NCI-H748 treated with DMSO at 0.1 percent for 48 hours (cell line): ENCODE measurements around the gene SGTA.
"Not testable (repeated sequence)": the region's sequence is repeated elsewhere in the genome, so short reads cannot be mapped to it uniquely, and the experiment has no call there.

ENCODE experiments used
- DNase-seq: peaks from one replicate; lab custom pipeline; 2025; lab: John Stamatoyannopoulos, UW

SGTA gene, protein sequence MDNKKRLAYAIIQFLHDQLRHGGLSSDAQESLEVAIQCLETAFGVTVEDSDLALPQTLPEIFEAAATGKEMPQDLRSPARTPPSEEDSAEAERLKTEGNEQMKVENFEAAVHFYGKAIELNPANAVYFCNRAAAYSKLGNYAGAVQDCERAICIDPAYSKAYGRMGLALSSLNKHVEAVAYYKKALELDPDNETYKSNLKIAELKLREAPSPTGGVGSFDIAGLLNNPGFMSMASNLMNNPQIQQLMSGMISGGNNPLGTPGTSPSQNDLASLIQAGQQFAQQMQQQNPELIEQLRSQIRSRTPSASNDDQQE

DNA sequence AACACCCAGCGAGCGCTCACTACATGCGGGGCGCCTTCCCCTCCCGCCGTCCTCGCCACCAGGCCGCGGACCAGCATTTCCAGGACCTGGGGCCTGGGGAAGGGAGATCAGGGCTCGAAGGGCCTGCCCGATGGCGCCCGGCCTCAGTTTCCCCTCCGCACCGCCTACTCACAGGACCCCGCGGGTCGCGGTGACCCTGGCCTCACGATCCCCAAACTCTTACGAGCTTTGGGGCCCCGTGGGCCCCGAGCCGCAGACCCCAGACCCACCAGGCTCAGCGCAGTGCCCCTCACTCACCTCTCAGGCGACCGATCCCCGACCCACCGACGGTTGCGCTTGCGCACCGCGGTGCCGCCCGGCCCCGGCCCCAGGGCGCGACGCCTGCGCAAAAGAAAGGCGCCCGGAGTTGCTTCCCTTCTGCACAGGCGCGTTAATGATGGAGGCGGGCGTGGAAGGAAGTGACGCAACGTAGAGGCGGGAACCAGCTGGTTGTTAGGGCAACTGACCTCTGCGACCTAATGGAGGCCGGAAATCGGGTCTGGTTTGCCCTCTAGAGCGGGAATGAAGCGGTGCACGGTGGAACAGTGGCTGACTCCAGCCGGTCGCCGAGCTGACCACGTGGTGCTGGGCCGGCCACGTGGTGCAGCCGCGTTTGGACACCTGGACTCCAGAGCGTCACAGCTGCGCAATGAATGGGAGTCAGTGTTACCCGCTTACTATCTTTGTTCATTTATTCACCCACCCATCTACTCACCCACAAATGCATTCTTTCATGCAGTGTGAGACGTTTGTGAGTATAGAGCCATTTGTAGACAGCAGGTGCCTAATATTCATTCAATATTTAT is at the start of gene SGTA:
Gene SGTA (minus strand): TSS at position 338 of the 845 bp plus-strand sequence. CDS start 14,205 bp downstream, outside the sequence.
- peak; percentile 92 for DNase-seq

DNA sequence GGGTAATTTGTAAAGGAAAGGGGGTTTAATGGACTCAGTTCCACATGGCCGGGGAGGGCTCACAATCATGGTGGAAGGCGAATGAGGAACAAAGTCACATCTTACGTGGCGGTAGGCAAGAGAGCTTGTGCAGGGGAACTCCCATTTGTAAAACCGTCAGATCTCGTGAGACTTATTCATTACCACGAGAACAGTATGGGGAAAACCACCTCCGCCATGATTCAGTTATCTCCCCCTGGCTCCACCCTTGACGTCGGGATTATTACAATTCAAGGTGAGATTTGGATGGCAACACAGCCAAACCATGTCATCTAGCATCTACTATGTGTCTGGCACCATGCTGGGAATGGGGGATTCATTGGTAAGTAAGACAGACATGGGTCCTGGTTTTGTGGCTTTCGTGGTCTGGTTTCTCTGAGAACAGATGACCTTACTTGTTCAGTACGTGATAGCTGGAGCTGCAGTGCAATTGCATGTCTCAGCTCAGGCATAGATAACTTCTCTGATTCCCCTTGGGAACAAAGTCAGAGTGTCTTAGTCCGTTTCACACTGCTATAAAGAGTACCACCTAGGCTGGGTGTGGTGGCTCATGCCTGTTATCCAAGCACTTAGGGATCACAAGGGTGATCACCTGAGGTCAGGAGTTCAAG is 44.9 kb upstream of the SGTA start:
- no peak for DNase-seq

- no peak for DNase-seq
These were observed 43.9 kb upstream of the SGTA start for GRCh38 chr19:2827022-2827421.

DNA sequence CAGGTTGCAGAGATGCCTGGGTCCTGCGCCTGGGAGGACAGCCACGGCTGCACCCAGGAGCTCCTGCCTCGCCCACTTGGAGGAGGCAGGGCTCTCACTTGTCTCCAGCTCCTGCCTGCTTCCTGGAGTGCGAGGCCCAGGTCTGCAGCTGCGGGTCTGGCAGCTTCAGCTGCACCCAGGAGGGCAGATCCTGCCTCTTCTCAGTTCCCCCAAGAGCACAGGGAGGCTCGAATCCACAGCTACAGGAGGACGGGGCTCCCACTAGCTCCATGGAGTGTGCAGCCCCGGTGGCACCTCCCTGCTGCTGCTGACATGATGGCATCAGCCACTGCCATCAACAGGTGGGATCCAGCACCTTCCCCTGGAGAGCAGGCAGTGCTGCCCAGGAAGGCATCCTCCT is 41.1 kb upstream of the SGTA start:
- no peak for DNase-seq

- DNase-seq, result no peak
These were observed 40.6 kb upstream of the SGTA start for GRCh38 chr19:2823646-2824045.

GRCh38 chr19:2822846-2823245 is 39.8 kb upstream of the SGTA start:
- no peak for DNase-seq

GRCh38 chr19:2820112-2820702 is 37.1 kb upstream of the SGTA start:
- no peak for DNase-seq

DNA sequence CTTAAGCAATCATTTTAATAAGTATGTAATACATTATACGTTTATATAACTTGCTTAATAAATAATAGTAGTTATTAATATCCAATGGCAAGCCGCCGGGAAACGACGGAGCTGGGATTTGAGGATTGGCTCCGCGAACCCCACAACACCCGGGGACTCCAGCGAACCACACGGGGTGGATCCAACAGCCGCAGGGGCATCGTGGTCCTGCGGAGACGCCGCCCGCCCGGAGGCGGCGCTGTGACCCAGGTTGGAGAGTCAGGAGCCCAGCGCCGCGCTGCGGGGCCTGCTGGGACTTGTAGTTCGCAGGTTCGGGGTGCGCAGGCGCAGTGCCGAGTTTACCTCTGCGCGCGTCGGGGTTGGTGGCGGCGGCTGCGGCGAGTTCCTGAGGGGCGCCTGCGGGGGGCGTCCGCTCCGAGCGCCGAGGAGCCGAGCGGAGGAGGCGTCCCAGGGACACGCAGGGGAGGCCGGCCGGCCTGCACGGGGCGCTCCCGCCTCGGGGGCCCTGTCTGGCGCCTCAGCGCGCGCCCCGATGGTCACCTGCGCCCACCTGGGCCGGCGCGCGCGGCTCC is 36.6 kb upstream of the SGTA start, which contains the start of gene ZNF554:
Gene ZNF554 (plus strand): TSS at position 329 of the 572 bp plus-strand sequence. CDS start 204 bp downstream, at position 533.
- peak; percentile 82 for DNase-seq

DNA sequence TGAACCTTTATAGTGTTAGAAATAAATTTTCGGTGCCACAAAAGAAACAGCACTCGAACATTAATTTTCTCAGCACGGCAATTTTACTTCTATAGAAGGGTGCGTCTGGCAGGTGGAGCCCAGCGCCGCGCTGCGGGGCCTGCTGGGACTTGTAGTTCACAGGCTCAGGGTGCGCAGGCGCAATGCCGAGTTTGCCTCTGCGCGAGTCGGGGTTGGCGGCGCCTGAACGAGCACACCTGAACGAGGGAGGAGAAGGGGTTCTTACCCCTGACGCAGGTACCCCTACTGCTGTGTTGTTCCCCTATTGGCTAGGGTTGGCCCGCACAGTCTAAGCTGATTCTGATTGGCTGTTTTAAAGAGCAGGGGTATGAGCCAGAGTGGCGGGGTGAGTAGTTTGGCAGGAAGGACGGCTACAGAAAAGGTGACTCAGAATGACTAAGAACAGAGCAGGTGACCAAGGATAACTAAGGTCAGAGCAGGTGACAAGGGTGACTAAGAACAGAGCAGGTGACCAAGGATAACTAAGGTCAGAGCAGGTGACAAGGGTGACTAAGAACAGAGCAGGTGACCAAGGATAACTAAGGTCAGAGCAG is 34.3 kb upstream of the SGTA start:
- not testable (repeated sequence) for DNase-seq

DNA sequence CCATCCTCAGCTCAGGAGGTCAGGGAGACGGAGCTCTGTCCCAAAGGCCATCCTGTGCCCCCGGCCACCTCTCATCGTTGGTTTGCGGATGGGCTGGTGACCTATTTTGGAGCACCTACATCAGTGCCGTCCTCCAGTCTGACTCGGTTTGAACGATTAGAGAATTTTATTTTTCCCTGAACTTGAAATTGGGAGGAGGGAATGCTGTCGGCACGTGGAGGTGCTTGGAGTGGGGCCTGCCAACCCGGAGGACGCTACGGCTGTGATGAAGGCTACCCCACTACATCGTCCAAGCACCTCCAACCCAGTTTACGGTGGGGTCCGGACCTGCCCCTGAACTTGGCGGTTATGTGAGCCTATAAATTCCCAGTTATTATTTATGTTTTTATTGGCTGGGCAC is 33.6 kb upstream of the SGTA start:
- no peak for DNase-seq

DNA sequence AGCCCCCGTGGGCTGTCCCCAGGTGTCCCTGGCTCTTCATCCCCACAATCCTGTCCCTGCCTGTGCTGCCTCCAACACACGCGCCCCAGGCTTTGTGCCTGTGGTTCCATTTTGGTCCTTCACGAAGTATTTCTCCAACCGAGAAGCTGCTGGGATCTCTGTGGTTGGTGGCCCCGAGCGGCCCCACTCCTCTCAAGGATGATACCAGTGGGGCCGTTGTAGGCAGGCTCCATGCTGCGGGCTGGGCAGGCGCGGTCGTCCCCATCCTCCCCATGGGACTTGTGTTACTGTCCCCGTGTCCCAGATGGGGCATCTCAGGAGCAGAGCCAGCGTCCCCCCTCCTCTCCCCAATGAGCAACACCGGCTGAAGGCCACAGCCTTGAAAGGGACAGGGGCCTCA is 32.9 kb upstream of the SGTA start:
- no peak for DNase-seq

GRCh38 chr19:2815191-2815614 is 32.1 kb upstream of the SGTA start:
- no peak for DNase-seq

DNA sequence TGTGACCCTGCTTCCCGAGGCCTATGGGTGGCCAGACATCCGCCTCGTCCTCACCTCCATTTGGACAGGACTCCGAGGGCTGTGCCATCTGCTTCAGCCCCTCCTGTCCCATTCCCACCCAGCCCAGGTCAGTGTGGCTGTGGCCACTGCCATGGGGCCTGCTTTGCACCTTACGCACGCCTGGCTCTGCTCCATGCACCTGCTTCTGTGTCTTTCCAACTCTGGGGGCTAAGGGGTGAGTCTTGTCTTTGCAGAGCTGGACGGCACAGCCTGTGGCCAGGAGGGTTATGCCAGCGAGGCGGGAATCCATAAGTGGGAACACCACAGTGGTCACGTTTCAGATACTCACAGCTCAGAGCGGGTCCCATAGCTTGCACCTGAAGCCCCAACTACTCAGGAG is 31.4 kb upstream of the SGTA start:
- no peak for DNase-seq

GRCh38 chr19:2813235-2814160 is 30.4 kb upstream of the SGTA start:
- no peak for DNase-seq

DNA sequence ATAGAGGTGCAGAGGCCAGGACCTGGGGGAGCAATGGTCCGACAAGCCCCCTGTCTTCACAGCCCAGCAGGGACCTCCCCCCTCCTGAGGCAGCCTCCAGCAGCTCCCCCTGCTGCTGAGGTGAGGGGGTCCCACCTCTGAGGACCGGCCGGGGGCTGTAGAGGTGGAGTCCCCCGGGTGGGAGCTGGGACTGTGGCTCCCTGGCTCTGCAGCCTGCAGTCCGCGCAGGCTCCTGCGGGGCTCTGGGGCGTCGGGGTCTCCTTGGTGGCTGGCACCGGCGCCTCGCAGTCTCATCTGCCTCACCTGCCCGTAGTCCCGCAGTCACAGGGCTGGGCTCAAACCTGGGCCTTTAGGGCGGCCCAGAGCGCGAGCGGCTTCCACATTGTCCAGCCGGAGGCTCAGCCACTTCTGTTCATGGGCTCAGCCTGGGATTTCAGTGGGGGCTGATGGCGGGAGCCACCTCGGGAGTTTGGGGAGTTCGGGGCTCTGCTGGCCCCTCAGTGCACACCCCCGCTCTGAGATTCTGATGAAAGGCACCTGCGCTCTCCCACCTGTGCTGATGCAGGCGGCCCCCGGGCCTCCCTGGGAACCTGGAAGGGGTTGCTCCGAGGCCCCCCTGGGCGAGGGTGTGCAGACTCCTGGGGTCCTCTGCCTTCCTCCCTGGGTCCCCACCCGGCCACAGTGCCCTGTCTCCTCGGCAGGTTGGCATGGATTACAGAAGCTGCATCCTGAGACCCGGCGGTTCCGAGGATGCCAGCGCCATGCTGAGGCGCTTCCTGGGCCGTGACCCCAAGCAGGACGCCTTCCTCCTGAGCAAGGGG is 29.6 kb upstream of the SGTA start:
- DNase-seq, result no peak

GRCh38 chr19:2811735-2812413 is 28.8 kb upstream of the SGTA start:
- DNase-seq, result no peak

DNA sequence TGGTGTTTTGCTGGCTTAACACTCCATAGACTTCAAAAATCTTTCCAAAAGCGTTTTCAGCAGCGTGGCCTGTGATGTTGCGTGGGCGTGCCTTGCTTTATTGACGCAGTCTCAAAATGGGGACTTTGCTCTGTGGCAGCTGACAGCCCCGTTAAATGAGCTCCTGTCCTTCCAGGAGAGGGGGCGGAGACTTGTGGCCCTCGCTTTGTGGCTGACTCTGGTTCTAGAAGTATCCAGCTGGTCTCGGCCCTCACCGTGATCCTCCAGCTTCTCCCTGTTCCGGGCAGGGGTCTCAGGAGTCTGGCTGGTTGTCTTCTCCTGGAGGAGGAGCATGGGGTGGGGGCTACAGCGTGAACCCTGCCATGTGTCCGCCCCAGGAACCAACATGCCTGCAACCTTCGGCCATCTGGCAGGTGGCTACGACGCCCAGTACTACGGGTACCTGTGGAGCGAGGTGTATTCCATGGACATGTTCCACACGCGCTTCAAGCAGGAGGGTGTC is 28.2 kb upstream of the SGTA start:
- DNase-seq, result no peak
